NCI-H82 treated with DMSO at 0.1 percent for 48 hours (cell line): Measurements from ENCODE around the gene ANKRD24.
"Not testable (repeated sequence)": the region's sequence is repeated elsewhere in the genome, so short reads cannot be mapped to it uniquely, and the experiment has no call there.

Source experiments
- DNase-seq: peaks from one replicate; lab custom pipeline; 2025; ENCODE audit not compliant: unreplicated experiment; lab: John Stamatoyannopoulos, UW

The ANKRD24 gene

GRCh38 chr19:4230237-4230636 lies 47.7 kb downstream of the ANKRD24 start:
- DNase-seq = not testable (repeated sequence)

- DNase-seq = not testable (repeated sequence)
Observed at GRCh38 chr19:4231521-4231920, 49.0 kb downstream of the ANKRD24 start.

GRCh38 chr19:4232139-4232538 lies 49.6 kb downstream of the ANKRD24 start:
- DNase-seq = not testable (repeated sequence)

GRCh38 chr19:4232614-4233281 lies 50.3 kb downstream of the ANKRD24 start:
- DNase-seq = no peak

DNA sequence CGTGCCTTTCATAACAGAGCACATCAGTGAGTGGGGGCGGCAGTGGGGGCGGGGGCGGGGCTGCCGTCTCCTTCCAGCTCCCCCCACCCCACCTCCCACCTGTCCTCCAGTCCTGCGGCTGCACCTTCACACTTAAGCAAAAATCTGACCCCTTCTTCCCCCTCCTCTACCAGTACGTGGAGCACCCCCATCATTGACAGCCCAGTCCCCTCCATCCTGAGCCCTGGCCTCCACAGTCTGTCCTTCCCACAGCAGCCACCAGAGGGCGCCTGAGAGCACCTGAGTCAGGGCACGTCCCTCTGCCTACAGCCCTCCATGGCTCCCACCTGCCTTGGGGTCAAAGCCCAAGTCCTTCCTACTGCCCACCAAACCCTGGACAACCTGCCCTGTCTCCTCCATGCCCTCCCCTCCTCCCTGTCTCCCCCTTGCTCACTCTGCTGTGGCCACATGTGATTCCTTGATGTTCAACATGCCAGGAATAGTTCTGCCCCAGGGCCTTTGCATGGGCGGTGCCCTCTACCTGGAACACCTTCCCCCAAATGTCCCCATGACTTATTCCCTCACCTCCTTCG lies 50.9 kb downstream of the ANKRD24 start:
- no peak for DNase-seq

DNA sequence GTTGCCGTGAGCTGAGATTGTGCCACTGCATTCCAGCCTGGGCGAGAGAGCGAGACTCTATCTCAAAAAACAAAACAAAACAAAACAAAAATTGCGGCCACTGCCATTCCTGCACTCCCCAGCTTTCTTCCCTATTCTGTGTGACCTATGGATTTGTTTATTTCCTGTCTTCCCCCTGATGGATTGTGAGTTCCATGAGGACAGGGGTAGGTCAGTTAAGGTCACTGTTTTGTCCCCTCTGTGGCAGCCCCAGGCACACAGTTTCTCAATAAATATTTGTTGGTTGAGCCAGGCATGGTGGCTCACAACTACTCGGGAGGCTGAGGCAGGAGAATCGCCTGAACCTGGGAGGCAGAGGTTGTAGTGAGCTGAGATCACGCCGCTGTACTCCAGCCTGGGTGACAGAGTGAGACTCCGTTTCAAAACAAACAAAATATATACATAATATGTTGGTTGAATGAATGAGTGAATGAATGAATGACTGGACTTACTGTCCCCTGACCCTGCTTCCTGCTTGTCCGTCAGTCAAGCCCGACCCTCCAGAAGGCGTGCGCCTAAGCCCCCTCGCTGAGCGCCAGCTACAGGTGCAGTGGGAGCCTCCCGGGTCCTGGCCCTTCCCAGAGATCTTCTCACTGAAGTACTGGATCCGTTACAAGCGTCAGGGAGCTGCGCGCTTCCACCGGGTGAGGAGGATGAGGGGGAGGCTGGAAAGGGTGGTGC lies 51.8 kb downstream of the ANKRD24 start:
- DNase-seq = no peak

GRCh38 chr19:4234862-4235201 lies 52.3 kb downstream of the ANKRD24 start:
- no peak for DNase-seq

- not testable (repeated sequence) for DNase-seq
Observed at GRCh38 chr19:4237510-4237909, 55.0 kb downstream of the ANKRD24 start.

DNA sequence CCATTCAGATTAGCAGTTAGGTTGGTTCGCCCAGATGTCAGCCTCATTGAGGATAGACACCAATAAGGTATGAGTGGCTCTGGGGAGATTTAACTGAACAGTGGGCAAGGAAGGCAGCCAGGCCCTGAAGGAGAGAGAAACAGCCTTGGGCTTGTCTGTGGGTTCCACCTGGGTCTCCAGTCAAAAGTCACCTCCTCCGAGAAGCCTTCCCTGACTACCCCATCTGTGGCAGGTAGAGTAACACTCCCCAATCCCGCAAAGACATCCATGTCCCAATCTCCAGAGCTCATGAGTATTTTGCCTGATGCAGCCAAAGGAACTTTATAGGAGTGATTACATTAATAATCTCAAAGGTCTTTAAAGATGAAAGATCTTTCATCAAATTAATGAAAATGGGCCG lies 56.3 kb downstream of the ANKRD24 start:
- DNase-seq = no peak

GRCh38 chr19:4241824-4242430 lies 59.4 kb downstream of the ANKRD24 start:
- no peak for DNase-seq

DNA sequence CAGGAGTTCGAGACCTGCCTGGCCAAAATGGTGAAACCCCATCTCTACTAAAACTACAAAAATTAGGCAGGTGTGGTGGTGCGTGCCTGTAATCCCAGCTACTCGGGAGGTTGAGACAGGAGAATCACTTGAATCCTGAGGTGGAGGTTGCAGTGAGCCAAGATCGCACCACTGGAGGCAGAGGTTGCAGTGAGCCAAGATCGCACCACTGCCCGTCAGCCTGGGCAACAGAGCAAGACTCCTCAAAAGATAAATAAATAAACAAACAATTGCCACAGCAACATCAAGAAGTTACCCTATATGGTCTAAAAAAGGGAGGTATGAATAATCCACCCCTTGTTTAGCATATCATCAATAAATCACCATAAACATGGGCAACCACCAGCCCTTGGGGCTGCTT lies 63.4 kb downstream of the ANKRD24 start:
- DNase-seq = not testable (repeated sequence)

DNA sequence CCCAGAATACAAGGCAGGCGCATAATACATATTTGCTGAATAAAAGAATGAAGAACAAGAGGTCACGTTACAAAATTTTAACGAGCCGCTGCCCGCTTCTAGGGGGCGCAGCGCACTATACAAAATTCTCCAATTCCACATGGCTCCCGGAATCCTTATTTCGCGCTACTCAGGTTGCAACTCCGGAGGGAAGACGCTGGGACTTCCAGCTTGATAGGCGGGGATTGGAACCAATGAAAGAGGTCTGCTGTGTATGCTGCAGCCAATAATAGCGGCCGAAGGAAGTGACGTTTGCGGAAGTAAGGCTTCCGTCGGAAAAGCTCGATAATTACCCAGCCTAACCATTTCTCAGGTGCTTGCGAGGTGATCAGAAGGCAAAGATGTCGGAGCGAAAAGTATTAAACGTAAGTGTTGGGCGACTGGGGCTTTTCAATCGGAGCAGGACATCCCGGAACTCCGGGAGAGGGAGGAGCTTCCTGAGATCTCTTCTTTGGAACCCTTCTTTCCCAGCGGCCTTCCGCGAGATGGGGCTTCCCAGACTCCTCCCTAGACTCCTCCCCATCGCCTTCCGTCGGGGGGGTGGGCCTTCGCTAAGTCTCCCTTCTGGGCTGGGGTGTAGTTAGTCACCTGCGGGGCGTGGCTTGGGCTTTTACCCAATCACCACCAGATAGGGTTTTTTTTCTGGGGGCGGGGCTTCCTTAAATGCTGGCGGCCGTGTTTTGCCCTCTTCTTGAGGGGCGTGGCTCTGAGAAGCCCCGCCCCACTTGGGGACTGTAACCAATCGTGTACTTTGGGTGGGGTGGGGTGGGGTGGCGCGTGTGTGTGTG lies 64.5 kb downstream of the ANKRD24 start, which contains the start of gene YJU2:
Gene YJU2 (plus strand): TSS at position 314 of the 827 bp plus-strand sequence. CDS start 67 bp downstream, at position 381.
- peak; percentile 97 for DNase-seq

DNA sequence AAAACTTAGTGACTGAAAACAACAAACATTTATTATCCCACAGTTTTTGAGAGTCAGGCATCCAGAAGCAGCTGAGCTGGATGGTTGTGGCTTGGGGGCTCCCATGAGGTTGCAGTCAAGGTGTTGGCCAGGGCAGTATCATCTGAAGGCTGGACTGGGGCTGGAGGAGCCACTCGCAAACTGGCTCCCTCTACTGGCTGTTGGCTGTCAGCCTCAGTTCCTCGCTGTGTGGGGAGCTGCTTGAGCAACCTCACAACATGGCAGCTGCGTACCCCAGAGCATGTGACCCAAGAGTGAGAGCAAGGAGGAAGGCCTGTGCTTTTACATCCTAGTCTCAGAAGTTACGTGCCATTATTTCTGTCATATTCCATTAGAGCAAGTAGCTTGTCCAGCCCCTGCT lies 74.1 kb downstream of the ANKRD24 start:
- DNase-seq = no peak

- DNase-seq = no peak
Observed at GRCh38 chr19:4257025-4257424, 74.5 kb downstream of the ANKRD24 start.

DNA sequence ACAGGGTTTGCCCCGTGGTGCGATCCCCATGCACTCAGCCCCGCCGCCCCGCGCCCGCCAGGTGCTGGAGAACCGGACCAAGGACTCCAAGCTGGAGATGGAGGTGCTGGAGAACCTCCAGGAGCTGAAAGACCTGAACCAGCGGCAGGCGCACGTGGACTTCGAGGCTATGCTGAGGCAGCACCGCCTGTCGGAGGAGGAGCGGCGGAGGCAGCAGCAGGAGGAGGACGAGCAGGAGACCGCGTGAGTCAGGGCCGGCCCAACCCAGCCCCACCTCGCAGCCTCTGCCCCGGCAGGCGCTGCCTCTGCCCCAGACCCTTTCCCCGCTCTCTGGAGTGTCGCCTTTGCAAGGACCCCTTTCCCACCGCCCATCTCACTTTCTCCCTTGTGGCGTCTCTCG lies 75.7 kb downstream of the ANKRD24 start:
- DNase-seq = no peak

DNA sequence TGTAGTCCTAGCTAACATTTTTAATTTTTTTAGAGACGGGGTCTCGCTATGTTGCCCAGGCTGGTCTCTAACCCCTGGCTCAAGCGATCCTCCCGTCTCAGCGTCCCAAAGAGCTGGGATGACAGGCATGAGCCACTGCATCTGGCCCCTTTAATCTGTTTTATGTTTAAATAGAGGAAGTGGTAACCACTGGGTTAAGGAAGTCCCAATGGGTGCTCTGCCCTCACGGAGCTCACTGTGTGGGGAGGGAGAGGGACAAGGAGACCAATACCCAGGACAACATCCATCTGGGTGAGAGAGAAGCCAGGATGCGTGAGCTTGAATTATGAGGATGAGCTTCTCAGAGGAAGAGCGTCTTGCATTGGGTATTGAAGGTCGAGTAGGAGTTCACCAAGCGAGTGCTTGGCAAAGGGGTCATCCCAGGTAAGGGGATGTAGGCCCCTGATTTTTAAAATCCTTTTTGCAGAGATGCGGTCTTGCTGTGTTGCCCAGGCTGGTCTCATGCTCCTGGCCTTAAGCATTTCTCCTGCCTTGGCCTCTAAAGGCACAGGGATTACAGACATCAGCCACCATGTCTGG lies 78.2 kb downstream of the ANKRD24 start:
- DNase-seq = no peak

GRCh38 chr19:4264812-4265211 lies 82.3 kb downstream of the ANKRD24 start:
- DNase-seq = no peak

- DNase-seq = no peak
Observed at GRCh38 chr19:4266253-4267000, 83.9 kb downstream of the ANKRD24 start.

- peak; percentile 5 for DNase-seq
Observed at GRCh38 chr19:4267101-4267900, 84.8 kb downstream of the ANKRD24 start.
